DMS 273 treated with DMSO at 0.1 percent for 48 hours (cell line): Measurements from ENCODE around the gene WDR5B.
"Not testable (repeated sequence)": the region's sequence is repeated elsewhere in the genome, so short reads cannot be mapped to it uniquely, and the experiment has no call there.

Experiments used
- DNase-seq: peaks from one replicate; lab custom pipeline; 2025; lab: John Stamatoyannopoulos, UW

The WDR5B gene

GRCh38 chr3:122365582-122366378 is 50.1 kb downstream of the WDR5B start:
- DNase-seq: not testable (repeated sequence)

- no peak for DNase-seq
Observed at GRCh38 chr3:122365073-122365472, 50.8 kb downstream of the WDR5B start.

DNA sequence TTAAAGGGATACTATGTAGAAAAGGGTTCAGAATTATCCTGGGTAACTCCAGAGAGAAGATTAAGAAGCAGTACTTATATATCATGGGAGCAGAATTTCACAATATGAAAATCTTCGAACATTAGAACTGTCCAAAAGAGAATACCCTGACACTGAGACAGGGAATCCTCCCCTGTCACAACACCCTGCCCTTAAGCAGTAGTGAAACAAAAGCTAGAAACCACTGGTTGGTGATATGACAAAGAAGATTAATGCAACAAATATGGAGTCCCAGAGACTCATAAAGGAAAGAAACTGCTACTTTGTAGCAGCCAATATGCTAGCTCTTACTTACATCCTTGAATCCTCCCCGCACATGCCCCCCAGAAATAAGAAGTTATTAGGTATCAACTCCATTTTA is 51.4 kb downstream of the WDR5B start:
- no peak for DNase-seq
